A549 (cell line): ENCODE results near the gene WDR75. TPM values are rescaled to one million over a fixed set of nuclear protein-coding genes. Genes with fewer than 3 reads are reported as not detected.

Source experiments
- ATAC-seq, 2 experiments: fragments of 200-7000 bp in 1 of 2; fragments of >200 bp in 1 of 2; cut with Nextera tagmentation in 1 of 2; cut with Tn5 transposase in 1 of 2; 3 replicates each; pipeline versions ENCODE4 v1.8.0 to v1.9.1; 2018 to 2020; ENCODE audit warnings: mild to moderate bottlenecking in 1 of 2, moderate library complexity in 1 of 2
- CTCF ChIA-PET: fragments of 300-600 bp; sonication (Branson Sonifier 250); formaldehyde crosslinking; extraction: SDS; loops from one replicate; lab custom pipeline; 2021; ENCODE audit warnings: antibody characterized with exemption, inconsistent platforms; lab: Yijun Ruan, JAX
- POLR2A ChIA-PET: fragments of 350-600 bp; formaldehyde crosslinking; extraction: SDS; loops from one replicate; lab custom pipeline; 2021; ENCODE audit warnings: antibody characterized with exemption, inconsistent platforms; lab: Yijun Ruan, JAX
- DNase-seq, 2 experiments: peaks; one replicate each; pipeline versions ENCODE4 v3.0.0 to v3.0.0-alpha.2; 2011 to 2016; ENCODE audit warnings: low read depth in 1 of 2, low spot score in 1 of 2
- FAIRE-seq: peaks from 2 replicates; lab custom pipeline; 2011; peaks lifted over from hg19 to GRCh38; lab: Jason Lieb, UNC
- H3K27ac ChIP-seq, 2 experiments: fragments of >200 bp; sonication (Bioruptor Twin); formaldehyde crosslinking; 3 replicates each; pipeline ENCODE4 v1.5.1; 2016 to 2017
- H3K4me1 ChIP-seq: fragments of >200 bp; sonication (Bioruptor Twin); formaldehyde crosslinking; 3 replicates; pipeline ENCODE4 v1.6.1; 2016
- H3K4me2 ChIP-seq: fragments of >200 bp; sonication (Bioruptor Twin); formaldehyde crosslinking; 3 replicates; pipeline ENCODE4 v1.6.1; 2016
- H3K4me3 ChIP-seq: fragments of >200 bp; sonication (Bioruptor Twin); formaldehyde crosslinking; 3 replicates; pipeline ENCODE4 v1.5.1; 2016
- H3K9me3 ChIP-seq: fragments of >200 bp; sonication (Bioruptor Twin); formaldehyde crosslinking; 3 replicates; pipeline ENCODE4 v1.6.1; 2016
- BCL3 ChIP-seq: fragments of >200 bp; sonication (Bioruptor Twin); formaldehyde crosslinking; IDR thresholded peaks from 3 replicates; pipeline ENCODE4 v1.6.1; 2016
- BHLHE40 ChIP-seq: IDR thresholded peaks from 2 replicates; pipeline ENCODE4 v1.6.1; 2012; ENCODE audit warnings: low read depth, low read length, inconsistent platforms
- CBX2 ChIP-seq: fragments of 200-600 bp; sonication (generic); IDR thresholded peaks from 2 replicates; pipeline ENCODE4 v1.6.1; 2016; ENCODE audit warnings: low read depth, mild to moderate bottlenecking, borderline replicate concordance
- CBX8 ChIP-seq: fragments of 200-600 bp; sonication (generic); IDR thresholded peaks from 2 replicates; pipeline ENCODE4 v1.6.1; 2016
- EHF ChIP-seq: fragments of 250-450 bp; sonication (Bioruptor Pico); IDR thresholded peaks from 2 replicates; pipeline ENCODE4 v1.5.0; 2020; ENCODE audit warnings: mild to moderate bottlenecking
- EP300 ChIP-seq, 2 experiments: fragments of >200 bp; sonication (Bioruptor Twin); formaldehyde crosslinking; IDR thresholded peaks; 2 replicates in 1 of 2; 3 replicates in 1 of 2; pipeline ENCODE4 v1.6.1; 2016 to 2017
- ESRRA ChIP-seq: fragments of 150-350 bp; IDR thresholded peaks from 2 replicates; pipeline ENCODE4 v1.6.1; 2014; ENCODE audit warnings: mild to moderate bottlenecking, low read length, borderline replicate concordance
- JUNB ChIP-seq: fragments of >200 bp; sonication (Bioruptor Twin); formaldehyde crosslinking; IDR thresholded peaks from 2 replicates; pipeline ENCODE4 v1.6.1; 2016
- MAFK ChIP-seq: fragments of 450-650 bp; IDR thresholded peaks from 2 replicates; pipeline ENCODE4 v1.6.1; 2014; ENCODE audit not compliant: partially characterized antibody
- NR3C1 ChIP-seq: fragments of >200 bp; sonication (Bioruptor Twin); formaldehyde crosslinking; IDR thresholded peaks from 3 replicates; pipeline ENCODE4 v1.6.1; 2017
- PHF8 ChIP-seq: fragments of 200-600 bp; sonication (generic); IDR thresholded peaks from 2 replicates; pipeline ENCODE4 v1.6.1; 2016; ENCODE audit warnings: low read depth, mild to moderate bottlenecking, antibody characterized with exemption, moderate library complexity, borderline replicate concordance
- POLR2AphosphoS2 ChIP-seq: conservative IDR thresholded peaks from 2 replicates; pipeline ENCODE4 v1.6.1; 2012; ENCODE audit warnings: low read length, improper control_type of control experiment, inconsistent platforms
- RARB ChIP-seq: fragments of 250-450 bp; sonication (Bioruptor Pico); IDR thresholded peaks from 2 replicates; pipeline ENCODE4 v1.8.0; 2021; ENCODE audit warnings: mild to moderate bottlenecking, moderate library complexity
- RFX5 ChIP-seq: fragments of 450-650 bp; IDR thresholded peaks from 2 replicates; pipeline ENCODE4 v1.7.1; 2014; ENCODE audit warnings: antibody characterized with exemption, mild to moderate bottlenecking, moderate library complexity
- TFCP2L1 ChIP-seq: fragments of 250-450 bp; sonication (Bioruptor Pico); IDR thresholded peaks from 2 replicates; pipeline ENCODE4 v1.5.0; 2021; ENCODE audit warnings: mild to moderate bottlenecking
- ZNF302 ChIP-seq: fragments of 250-450 bp; sonication (Bioruptor Pico); IDR thresholded peaks from 2 replicates; pipeline ENCODE4 v1.9.0; 2021; ENCODE audit warnings: inconsistent platforms, mild to moderate bottlenecking, moderate library complexity
- ZSCAN20 ChIP-seq: fragments of 250-450 bp; sonication (Bioruptor Pico); IDR thresholded peaks from 2 replicates; pipeline ENCODE4 v1.8.0; 2022; ENCODE audit warnings: mild to moderate bottlenecking, moderate library complexity
- WGBS: methylation state at CpG from one replicate; pipeline ENCODE4 v1.1.6; 2017; ENCODE audit errors: missing lambda C conversion rate; 5-methylcytosine and 5-hydroxymethylcytosine counted together
- polyA plus RNA-seq, 4 experiments: library from polyadenylated mRNA; depleted of rRNA in 3 of 4; stranded (reverse); fragments of >200 nt; fragmentation: RNase III in 1 of 4; extraction: RNeasy Plus Mini Kit Qiagen cat#74134 plus additional on column Dnase treatment in 1 of 4; gene quantifications; 2 replicates in 3 of 4; 3 replicates in 1 of 4; pipeline ENCODE4 v1.2.3, GENCODE V29; 2011 to 2017
- TF ChIP-seq, protein P1 (sequence below): fragments of >200 bp; sonication (Bioruptor Twin); formaldehyde crosslinking; IDR thresholded peaks from 3 replicates; pipeline ENCODE4 v1.5.1; 2016
- TF ChIP-seq, protein P2 (sequence below): IDR thresholded peaks from 2 replicates; pipeline ENCODE4 v1.6.1; 2012; ENCODE audit warnings: low read depth, borderline replicate concordance
- TF ChIP-seq, protein P3 (sequence below): fragments of 200-600 bp; sonication (generic); IDR thresholded peaks from 2 replicates; pipeline ENCODE4 v1.6.1; 2016; ENCODE audit warnings: antibody characterized with exemption, mild to moderate bottlenecking, moderate library complexity

The WDR75 gene
- polyA plus RNA-seq, 2 of the 4 experiments (the other 2 are of a cell fraction) = 65.5 to 122 TPM

- TF ChIP-seq, protein P1, sequence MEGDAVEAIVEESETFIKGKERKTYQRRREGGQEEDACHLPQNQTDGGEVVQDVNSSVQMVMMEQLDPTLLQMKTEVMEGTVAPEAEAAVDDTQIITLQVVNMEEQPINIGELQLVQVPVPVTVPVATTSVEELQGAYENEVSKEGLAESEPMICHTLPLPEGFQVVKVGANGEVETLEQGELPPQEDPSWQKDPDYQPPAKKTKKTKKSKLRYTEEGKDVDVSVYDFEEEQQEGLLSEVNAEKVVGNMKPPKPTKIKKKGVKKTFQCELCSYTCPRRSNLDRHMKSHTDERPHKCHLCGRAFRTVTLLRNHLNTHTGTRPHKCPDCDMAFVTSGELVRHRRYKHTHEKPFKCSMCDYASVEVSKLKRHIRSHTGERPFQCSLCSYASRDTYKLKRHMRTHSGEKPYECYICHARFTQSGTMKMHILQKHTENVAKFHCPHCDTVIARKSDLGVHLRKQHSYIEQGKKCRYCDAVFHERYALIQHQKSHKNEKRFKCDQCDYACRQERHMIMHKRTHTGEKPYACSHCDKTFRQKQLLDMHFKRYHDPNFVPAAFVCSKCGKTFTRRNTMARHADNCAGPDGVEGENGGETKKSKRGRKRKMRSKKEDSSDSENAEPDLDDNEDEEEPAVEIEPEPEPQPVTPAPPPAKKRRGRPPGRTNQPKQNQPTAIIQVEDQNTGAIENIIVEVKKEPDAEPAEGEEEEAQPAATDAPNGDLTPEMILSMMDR = no peak
- TF ChIP-seq BCL3 = no peak
- no peak for TF ChIP-seq JUNB
- TF ChIP-seq, protein P2, sequence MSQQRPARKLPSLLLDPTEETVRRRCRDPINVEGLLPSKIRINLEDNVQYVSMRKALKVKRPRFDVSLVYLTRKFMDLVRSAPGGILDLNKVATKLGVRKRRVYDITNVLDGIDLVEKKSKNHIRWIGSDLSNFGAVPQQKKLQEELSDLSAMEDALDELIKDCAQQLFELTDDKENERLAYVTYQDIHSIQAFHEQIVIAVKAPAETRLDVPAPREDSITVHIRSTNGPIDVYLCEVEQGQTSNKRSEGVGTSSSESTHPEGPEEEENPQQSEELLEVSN = no peak
- TF ChIP-seq RARB (CRISPR knock-in tag) = no peak
- TF ChIP-seq, all 56 proteins: peak for 0
These were observed 46.2 kb downstream of the WDR75 start (continued) for GRCh38 chr2:189487283-189488007.

- DNase-seq (no peak), FAIRE-seq (no peak)
- TF ChIP-seq NR3C1 (no peak), MAFK (no peak), TFCP2L1 (CRISPR knock-in tag) (no peak), EHF (CRISPR knock-in tag) (no peak), ZNF302 (CRISPR knock-in tag) (no peak)
- TF ChIP-seq, protein P3, sequence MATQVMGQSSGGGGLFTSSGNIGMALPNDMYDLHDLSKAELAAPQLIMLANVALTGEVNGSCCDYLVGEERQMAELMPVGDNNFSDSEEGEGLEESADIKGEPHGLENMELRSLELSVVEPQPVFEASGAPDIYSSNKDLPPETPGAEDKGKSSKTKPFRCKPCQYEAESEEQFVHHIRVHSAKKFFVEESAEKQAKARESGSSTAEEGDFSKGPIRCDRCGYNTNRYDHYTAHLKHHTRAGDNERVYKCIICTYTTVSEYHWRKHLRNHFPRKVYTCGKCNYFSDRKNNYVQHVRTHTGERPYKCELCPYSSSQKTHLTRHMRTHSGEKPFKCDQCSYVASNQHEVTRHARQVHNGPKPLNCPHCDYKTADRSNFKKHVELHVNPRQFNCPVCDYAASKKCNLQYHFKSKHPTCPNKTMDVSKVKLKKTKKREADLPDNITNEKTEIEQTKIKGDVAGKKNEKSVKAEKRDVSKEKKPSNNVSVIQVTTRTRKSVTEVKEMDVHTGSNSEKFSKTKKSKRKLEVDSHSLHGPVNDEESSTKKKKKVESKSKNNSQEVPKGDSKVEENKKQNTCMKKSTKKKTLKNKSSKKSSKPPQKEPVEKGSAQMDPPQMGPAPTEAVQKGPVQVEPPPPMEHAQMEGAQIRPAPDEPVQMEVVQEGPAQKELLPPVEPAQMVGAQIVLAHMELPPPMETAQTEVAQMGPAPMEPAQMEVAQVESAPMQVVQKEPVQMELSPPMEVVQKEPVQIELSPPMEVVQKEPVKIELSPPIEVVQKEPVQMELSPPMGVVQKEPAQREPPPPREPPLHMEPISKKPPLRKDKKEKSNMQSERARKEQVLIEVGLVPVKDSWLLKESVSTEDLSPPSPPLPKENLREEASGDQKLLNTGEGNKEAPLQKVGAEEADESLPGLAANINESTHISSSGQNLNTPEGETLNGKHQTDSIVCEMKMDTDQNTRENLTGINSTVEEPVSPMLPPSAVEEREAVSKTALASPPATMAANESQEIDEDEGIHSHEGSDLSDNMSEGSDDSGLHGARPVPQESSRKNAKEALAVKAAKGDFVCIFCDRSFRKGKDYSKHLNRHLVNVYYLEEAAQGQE = no peak
- TF ChIP-seq, all 56 proteins: peak for 0
- Histone ChIP-seq H3K9me3 (no peaks in the 10 kb centered on the region), H3K4me1 (no peaks in the 10 kb centered on the region), H3K4me2 (no peak overlapping the region), H3K4me3 (no peak overlapping the region), H3K27ac (no peak overlapping the region)
- ChIA-PET POLR2A (no interaction called here), CTCF (interaction anchor here (1.0 kb wide), 1 partner anchor 22 kb away, joined by 3 read pairs; no protein-coding TSS in a partner anchor)
- 36% methylated on average over 1 of the region's 1 CpG for WGBS
- ATAC-seq = no peak
These were observed 46.7 kb downstream of the WDR75 start for GRCh38 chr2:189488008-189488310.

DNA sequence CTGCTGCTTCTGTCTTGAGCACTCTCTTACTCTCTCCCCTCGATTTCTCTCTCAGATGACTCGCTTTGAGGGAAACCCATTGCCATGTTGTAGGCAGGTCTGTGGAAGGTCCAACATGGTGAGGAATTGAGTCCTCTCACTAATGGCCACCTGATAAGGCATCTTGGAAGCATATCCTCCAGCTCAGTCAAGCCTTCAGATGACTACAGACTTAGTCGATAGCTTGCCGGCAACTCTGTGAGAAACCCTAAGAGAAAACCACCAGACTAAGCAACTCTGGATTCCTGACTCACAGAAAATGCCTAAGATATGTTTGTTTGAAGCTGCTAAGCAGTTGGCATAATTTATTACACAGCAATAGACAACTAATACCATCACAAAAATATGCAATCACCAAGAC, 51.2 kb downstream of the WDR75 start:
- DNase-seq = no peak
- ChIA-PET POLR2A (no interaction called here), CTCF (no interaction called here)
- Histone ChIP-seq H3K9me3 (no peaks in the 10 kb centered on the region), H3K4me3 (no peak overlapping the region), H3K4me1 (no peaks in the 10 kb centered on the region), H3K27ac (no peak overlapping the region), H3K4me2 (no peak overlapping the region)
- no peak for FAIRE-seq
- ATAC-seq = no peak
- WGBS = 88% methylated on average over 4 of the region's 4 CpGs
- TF ChIP-seq ESRRA (no peak), CBX8 (no peak), BHLHE40 (no peak), ZSCAN20 (CRISPR knock-in tag) (no peak), TFCP2L1 (CRISPR knock-in tag) (no peak), EP300 (IDR thresholded peaks at IDR 0.05) (no peak), PHF8 (no peak), POLR2AphosphoS2 (no peak), CBX2 (no peak), RFX5 (no peak)
- TF ChIP-seq, protein P1 = no peak
- TF ChIP-seq, protein P3 = no peak
